ENCODE results near the gene GABBR2. TPM values are rescaled to one million over a fixed set of nuclear protein-coding genes. Genes with fewer than 3 reads are reported as not detected.
"Not testable (repeated sequence)": the region's sequence is repeated elsewhere in the genome, so short reads cannot be mapped to it uniquely, and the experiment has no call there.

GABBR2 gene
- total and polyA plus RNA-seq, 2 donors, result 0.04 to 0.53 TPM

GRCh38 chr9:98687911-98688310 is 20.8 kb downstream of the GABBR2 start:
- no peak overlapping the region for H3K27ac ChIP-seq (ENCODE audit: low read depth)
- no peaks in the 10 kb centered on the region for H3K36me3 ChIP-seq (ENCODE audit: insufficient read depth)
- no peaks in the 10 kb centered on the region for H3K4me1 ChIP-seq (ENCODE audit: insufficient read depth)
- no peak overlapping the region for H3K4me3 ChIP-seq (ENCODE audit: low read depth, low read length)
- 93% methylated on average over 1 of the region's 1 CpG for WGBS
- DNase-seq (ENCODE audit: extremely low spot score), result no peak

GRCh38 chr9:98686961-98687855 is 21.5 kb downstream of the GABBR2 start:
- Histone ChIP-seq H3K36me3 (ENCODE audit: insufficient read depth) (no peaks in the 10 kb centered on the region), H3K4me3 (ENCODE audit: low read depth, low read length) (no peak overlapping the region), H3K27ac (ENCODE audit: low read depth) (no peak overlapping the region), H3K4me1 (ENCODE audit: insufficient read depth) (no peaks in the 10 kb centered on the region)
- 62% methylated on average over 7 of the region's 7 CpGs for WGBS
- no peak for DNase-seq (ENCODE audit: extremely low spot score)

- 79% methylated on average over 2 of the region's 2 CpGs for WGBS
Observed at GRCh38 chr9:98684816-98685215, 23.9 kb downstream of the GABBR2 start.

GRCh38 chr9:98678244-98678842 is 30.4 kb downstream of the GABBR2 start:
- DNase-seq (ENCODE audit: extremely low spot score), result no peak
- no peaks in the 10 kb centered on the region for H3K36me3 ChIP-seq (ENCODE audit: insufficient read depth)
- H3K4me1 ChIP-seq (ENCODE audit: insufficient read depth), result no peaks in the 10 kb centered on the region
- WGBS, result 11% methylated on average over 9 of the region's 9 CpGs
- H3K27ac ChIP-seq (ENCODE audit: low read depth), result no peak overlapping the region
- no peak overlapping the region for H3K4me3 ChIP-seq (ENCODE audit: low read depth, low read length)

More at GRCh38 chr9:98684816-98685215, 23.9 kb downstream of the GABBR2 start:
- not testable (repeated sequence) for DNase-seq (ENCODE audit: extremely low spot score); H3K36me3 ChIP-seq (ENCODE audit: insufficient read depth); H3K4me3 ChIP-seq (ENCODE audit: low read depth, low read length); H3K4me1 ChIP-seq (ENCODE audit: insufficient read depth); H3K27ac ChIP-seq (ENCODE audit: low read depth)

- Histone ChIP-seq H3K4me3 (ENCODE audit: low read depth, low read length) (no peak overlapping the region), H3K36me3 (ENCODE audit: insufficient read depth) (no peaks in the 10 kb centered on the region), H3K4me1 (ENCODE audit: insufficient read depth) (no peaks in the 10 kb centered on the region), H3K27ac (ENCODE audit: low read depth) (no peak overlapping the region)
- WGBS, result 61% methylated on average over 5 of the region's 5 CpGs
- no peak for DNase-seq (ENCODE audit: extremely low spot score)
Observed at GRCh38 chr9:98673681-98674080, 35.1 kb downstream of the GABBR2 start.

- Histone ChIP-seq H3K36me3 (ENCODE audit: insufficient read depth) (no peaks in the 10 kb centered on the region), H3K4me3 (ENCODE audit: low read depth, low read length) (no peak overlapping the region), H3K4me1 (ENCODE audit: insufficient read depth) (no peaks in the 10 kb centered on the region), H3K27ac (ENCODE audit: low read depth) (no peak overlapping the region)
- no peak for DNase-seq (ENCODE audit: extremely low spot score)
- 42% methylated on average over 4 of the region's 4 CpGs for WGBS
Observed at GRCh38 chr9:98667005-98667640, 41.6 kb downstream of the GABBR2 start.

- Histone ChIP-seq H3K4me3 (ENCODE audit: low read depth, low read length) (no peak overlapping the region), H3K36me3 (ENCODE audit: insufficient read depth) (no peaks in the 10 kb centered on the region), H3K4me1 (ENCODE audit: insufficient read depth) (no peaks in the 10 kb centered on the region), H3K27ac (ENCODE audit: low read depth) (no peak overlapping the region)
- WGBS, result 81% methylated on average over 4 of the region's 4 CpGs
- no peak for DNase-seq (ENCODE audit: extremely low spot score)
Observed at GRCh38 chr9:98665501-98665900, 43.2 kb downstream of the GABBR2 start.

GRCh38 chr9:98660541-98660940 is 48.2 kb downstream of the GABBR2 start:
- Histone ChIP-seq H3K4me1 (ENCODE audit: insufficient read depth) (no peaks in the 10 kb centered on the region), H3K4me3 (ENCODE audit: low read depth, low read length) (no peak overlapping the region), H3K36me3 (ENCODE audit: insufficient read depth) (no peaks in the 10 kb centered on the region), H3K27ac (ENCODE audit: low read depth) (no peak overlapping the region)
- DNase-seq (ENCODE audit: extremely low spot score), result no peak
- WGBS, result 77% methylated on average over 4 of the region's 4 CpGs

GRCh38 chr9:98658951-98659351 is 49.8 kb downstream of the GABBR2 start:
- Histone ChIP-seq H3K4me3 (ENCODE audit: low read depth, low read length) (no peak overlapping the region), H3K4me1 (ENCODE audit: insufficient read depth) (no peaks in the 10 kb centered on the region), H3K27ac (ENCODE audit: low read depth) (no peak overlapping the region), H3K36me3 (ENCODE audit: insufficient read depth) (no peaks in the 10 kb centered on the region)
- peak; percentile 36 for DNase-seq (ENCODE audit: extremely low spot score)
- WGBS, result 8% methylated on average over 1 of the region's 1 CpG

- DNase-seq (ENCODE audit: extremely low spot score), result no peak
- WGBS, result 83% methylated on average over 4 of the region's 4 CpGs
- Histone ChIP-seq H3K36me3 (ENCODE audit: insufficient read depth) (no peaks in the 10 kb centered on the region), H3K27ac (ENCODE audit: low read depth) (no peak overlapping the region), H3K4me3 (ENCODE audit: low read depth, low read length) (no peak overlapping the region), H3K4me1 (ENCODE audit: insufficient read depth) (no peaks in the 10 kb centered on the region)
Observed at GRCh38 chr9:98657897-98658296, 50.8 kb downstream of the GABBR2 start.

- no peak for DNase-seq (ENCODE audit: extremely low spot score)
- Histone ChIP-seq H3K4me1 (ENCODE audit: insufficient read depth) (no peaks in the 10 kb centered on the region), H3K36me3 (ENCODE audit: insufficient read depth) (no peaks in the 10 kb centered on the region), H3K27ac (ENCODE audit: low read depth) (no peak overlapping the region), H3K4me3 (ENCODE audit: low read depth, low read length) (no peak overlapping the region)
- 55% methylated on average over 2 of the region's 2 CpGs for WGBS
Observed at GRCh38 chr9:98656511-98656910, 52.2 kb downstream of the GABBR2 start.

GRCh38 chr9:98655428-98655827 is 53.3 kb downstream of the GABBR2 start:
- not testable (repeated sequence) for H3K27ac ChIP-seq (ENCODE audit: low read depth); DNase-seq (ENCODE audit: extremely low spot score); H3K4me3 ChIP-seq (ENCODE audit: low read depth, low read length); H3K4me1 ChIP-seq (ENCODE audit: insufficient read depth); H3K36me3 ChIP-seq (ENCODE audit: insufficient read depth)
- WGBS, result 83% methylated on average over 2 of the region's 3 CpGs

GRCh38 chr9:98654247-98654646 is 54.5 kb downstream of the GABBR2 start:
- WGBS, result 87% methylated on average over 6 of the region's 6 CpGs
- no peak for DNase-seq (ENCODE audit: extremely low spot score)
- H3K4me3 ChIP-seq (ENCODE audit: low read depth, low read length), result no peak overlapping the region
- H3K36me3 ChIP-seq (ENCODE audit: insufficient read depth), result no peaks in the 10 kb centered on the region
- H3K27ac ChIP-seq (ENCODE audit: low read depth), result no peak overlapping the region
- H3K4me1 ChIP-seq (ENCODE audit: insufficient read depth), result no peaks in the 10 kb centered on the region

- DNase-seq (ENCODE audit: extremely low spot score), result no peak
- Histone ChIP-seq H3K36me3 (ENCODE audit: insufficient read depth) (no peaks in the 10 kb centered on the region), H3K27ac (ENCODE audit: low read depth) (no peak overlapping the region), H3K4me3 (ENCODE audit: low read depth, low read length) (no peak overlapping the region), H3K4me1 (ENCODE audit: insufficient read depth) (no peaks in the 10 kb centered on the region)
- WGBS, result 91% methylated on average over 2 of the region's 2 CpGs
Observed at GRCh38 chr9:98652741-98653140, 56.0 kb downstream of the GABBR2 start.

Measured in urinary bladder (tissue), 4 donors.